GM18526 (cell line): ENCODE results near the gene ANKRD29.

Experiments
- POLR2A ChIP-seq: IDR thresholded peaks from 3 replicates; pipeline ENCODE4 v1.6.1; 2011; ENCODE audit not compliant: insufficient read length; ENCODE audit errors: extremely low read depth

Gene ANKRD29

DNA sequence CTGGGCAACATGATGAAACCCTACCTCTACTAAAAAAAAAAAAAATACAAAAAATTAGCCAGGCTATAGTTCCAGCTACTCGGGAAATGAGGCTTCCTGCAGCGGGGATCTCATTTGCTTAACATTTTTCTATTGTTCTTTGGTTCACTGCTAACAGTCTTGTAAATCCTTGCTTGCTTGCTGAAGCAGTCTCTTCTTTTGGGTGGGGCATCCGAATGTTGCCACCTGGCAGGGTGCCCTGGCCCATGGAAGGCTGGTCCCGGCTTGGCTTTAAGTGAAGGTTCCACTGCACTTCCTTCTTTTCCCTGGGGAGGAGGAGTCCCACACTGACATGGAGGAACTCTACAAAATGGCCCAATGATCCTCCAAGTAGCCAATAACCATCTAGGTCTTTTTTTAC is 6.0 kb upstream of the ANKRD29 start:
- no peak for TF ChIP-seq POLR2A

DNA sequence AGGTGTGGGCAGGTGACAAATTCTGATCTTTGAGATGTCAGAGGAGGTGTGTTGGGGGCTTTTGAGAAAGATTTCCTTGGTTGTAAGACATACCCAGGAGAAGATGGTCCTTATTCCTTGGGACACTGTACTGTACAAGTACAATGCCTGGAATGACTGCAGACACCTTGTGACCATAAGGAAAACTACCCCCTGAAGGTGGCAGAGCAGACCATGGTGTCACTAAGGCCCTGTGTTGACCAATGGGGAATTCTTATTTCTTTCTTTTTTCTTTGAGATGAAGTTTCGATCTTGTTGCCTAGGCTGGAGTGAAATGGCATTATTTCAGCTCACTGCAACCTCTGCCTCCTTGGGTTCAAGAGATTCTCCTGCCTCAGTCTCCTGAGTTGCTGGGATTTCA is 4.4 kb upstream of the ANKRD29 start:
- no peak for TF ChIP-seq POLR2A

DNA sequence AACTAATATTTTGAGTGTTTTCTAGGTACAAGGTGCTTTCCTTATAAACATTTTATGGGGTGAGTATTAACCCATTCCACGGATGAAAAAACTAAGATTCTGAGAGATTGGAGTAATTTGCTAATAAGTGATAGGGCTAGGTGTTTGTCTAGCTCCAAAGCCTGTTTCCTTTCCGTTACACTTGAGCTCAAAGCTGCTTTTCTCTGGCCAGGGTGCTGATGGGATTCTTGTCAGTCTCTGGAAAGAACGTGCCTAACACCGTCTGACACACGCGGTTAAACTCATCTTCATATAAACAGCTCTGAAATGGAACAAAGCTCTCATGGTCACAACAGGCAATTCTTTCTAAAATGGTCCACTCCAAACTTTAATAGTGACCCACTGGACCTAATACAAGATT is 2.0 kb upstream of the ANKRD29 start:
- no peak for TF ChIP-seq POLR2A

DNA sequence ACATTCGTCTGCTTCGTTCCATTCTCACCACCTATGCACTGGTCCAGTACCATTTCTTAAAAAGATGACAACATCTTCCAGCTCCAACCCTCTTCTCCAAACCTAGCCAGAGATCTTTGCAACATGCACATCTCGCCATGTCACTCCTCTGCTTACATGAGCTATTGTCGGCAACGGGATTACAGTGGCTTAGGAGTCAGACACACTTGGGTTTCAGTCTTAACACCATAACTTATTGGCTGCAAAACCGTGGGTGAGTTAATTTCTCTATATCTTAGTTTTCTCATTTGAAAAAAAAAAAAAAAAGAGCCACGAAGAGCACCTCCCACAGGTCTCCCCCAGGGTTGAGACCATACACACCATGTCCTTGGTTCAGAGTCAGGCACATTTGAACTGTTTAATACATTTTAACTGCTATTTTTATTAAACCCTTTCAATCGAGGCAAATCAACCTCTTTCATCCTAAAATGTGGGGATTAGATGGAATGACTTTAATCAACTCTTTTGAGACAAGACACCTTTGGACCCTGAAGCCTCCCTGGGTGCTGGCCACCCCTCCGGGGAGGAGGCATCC is 889 bp downstream of the ANKRD29 start:
- no peak for TF ChIP-seq POLR2A

DNA sequence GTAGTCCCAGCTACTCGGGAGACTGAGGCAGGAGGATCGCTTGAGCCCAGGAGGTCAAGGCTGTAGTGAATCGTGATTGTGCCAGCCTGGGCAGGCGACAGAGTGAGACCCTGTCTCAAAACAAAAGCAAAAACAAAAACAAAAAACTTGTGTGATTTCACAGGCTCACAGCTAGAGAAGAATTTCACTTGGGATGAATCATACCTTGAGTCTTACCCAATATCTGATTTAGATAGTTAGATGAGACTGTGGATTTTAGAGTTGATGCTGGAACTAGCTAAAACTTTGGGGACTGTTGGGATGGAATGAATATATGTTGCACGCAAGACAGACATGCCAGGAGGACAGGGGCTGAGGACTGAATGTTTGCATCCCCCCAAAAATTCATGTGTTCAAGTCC is 4.4 kb downstream of the ANKRD29 start:
- TF ChIP-seq POLR2A: no peak

DNA sequence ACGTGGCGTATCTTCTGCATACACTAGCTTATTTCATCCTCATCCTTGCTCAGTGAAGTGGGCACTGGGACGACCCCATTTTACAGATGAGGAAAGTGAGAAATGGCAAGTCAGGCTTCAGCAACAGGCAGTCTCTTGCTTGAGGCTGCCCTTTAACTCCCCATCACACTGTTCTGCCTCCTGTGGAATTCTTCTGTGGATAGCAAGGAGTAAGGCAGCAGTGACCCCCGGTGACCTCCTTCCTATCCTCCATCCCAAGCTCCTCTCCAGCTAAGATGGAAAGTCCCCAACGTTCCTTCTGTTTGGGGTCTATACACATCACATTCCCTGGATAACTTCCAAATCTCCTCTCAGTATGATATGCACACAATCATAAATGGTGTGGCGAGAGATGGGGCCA is 10.5 kb downstream of the ANKRD29 start:
- no peak for TF ChIP-seq POLR2A

DNA sequence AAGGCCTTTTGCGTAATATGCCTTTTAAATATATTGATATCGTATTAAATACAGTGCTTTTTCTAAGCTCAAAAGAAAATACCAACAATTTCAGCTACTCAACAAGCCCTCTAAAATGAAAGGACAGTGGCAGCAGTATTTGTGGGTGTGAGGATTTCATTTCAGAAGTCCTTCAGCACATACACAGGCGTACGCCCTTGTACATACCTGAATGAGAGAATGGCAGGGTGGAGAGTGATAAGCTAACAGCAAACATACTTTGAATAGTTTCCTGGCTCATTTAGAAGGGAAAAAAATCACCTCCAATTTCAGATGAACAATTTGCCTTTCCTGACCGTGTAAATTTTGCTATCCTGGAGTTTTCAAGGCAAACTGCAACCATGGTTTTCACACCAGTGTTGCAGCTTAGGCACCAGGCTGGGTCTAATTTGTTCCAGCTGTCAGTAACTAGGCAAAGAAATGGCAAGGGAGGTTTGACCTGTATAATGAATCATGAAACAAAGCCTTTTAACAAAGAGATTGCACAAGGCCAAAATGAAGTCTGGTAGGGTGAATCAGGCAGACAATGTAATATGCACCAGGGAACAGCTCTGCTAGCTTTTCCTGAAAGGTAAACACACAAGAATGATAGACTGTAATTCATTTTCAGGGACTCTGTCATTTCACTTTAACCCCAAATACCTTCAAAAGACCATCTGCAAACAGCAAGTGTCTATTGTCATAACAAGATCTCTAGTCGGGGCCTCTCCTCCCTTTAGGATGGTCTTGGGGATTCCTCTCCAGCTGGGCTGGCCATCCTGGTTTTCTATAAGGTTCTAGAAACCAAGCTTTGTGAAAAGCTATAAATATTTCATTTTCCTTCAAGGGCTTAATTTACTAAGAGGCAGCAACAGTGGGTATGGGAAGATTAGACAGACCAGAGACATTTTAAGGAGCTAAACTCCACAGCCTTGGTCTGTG is 11.5 kb downstream of the ANKRD29 start:
- TF ChIP-seq POLR2A: no peak

DNA sequence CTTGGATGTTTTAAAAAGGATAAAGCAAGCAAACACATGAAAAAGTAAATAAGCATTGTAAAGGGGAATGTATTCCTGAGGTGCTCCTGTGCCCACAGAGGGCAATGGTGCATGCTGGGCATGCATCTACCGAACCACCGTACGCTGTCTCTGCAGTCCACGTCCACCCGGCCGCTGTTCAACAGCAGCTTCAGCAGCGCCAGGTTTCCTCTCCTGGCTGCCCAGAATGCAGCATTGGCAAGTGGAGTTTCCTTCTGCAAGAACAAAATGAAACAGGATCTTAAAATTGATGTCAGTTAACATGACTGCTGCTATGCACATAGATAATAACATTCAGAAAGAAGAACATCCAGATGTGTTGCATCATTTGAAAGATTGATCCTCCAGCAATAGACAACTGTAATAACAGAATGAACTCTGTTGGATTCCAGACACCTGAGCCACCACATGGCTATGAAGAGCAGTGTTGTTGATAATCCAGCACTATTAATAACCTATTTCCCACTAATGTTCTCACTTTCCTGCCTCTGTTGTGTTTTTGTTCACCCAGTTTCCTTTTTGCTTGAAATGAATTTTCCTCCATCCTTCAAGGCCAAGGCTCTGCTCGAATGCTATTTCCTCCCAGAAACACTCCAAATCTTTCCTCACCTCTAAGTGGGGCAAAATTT is 13.6 kb downstream of the ANKRD29 start:
- TF ChIP-seq POLR2A: no peak

DNA sequence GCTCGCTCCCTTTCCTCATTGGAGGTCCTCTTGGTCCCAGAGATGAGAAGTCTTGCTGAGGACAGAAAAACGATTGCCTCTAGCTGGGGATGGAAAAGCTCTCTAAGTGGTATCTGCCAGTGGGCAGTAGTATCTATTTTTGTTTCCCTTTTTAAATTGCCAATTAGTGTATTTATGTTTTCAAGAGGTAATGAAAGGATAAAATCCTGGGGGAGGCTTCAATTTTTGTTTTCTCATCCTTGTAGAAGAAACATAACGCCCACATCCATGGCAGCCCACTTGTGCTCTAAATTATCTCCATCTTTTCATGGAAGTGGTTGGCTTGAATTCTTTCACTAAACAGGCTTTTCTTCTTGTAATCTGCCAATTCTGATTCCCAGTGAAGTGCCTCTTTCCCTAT is 14.3 kb downstream of the ANKRD29 start:
- TF ChIP-seq POLR2A: no peak

DNA sequence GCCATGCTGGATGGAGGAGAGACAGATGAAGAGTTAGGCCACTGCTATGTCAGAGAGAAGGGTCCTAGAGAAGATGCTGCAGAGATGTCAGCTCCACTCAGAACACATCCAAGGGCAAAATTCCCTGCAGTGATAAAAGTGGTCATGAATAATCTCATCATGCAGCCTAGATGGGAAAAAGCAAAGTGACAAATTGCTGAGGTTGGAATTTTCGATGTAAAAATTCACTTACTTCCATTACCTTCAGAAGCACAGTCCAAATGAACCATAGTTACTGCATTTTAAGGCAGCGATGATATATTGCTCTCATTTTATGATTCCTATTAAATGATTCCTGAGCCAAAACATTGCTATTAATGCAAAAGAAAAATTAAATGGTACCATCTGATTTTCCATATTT is 16.4 kb downstream of the ANKRD29 start:
- no peak for TF ChIP-seq POLR2A

DNA sequence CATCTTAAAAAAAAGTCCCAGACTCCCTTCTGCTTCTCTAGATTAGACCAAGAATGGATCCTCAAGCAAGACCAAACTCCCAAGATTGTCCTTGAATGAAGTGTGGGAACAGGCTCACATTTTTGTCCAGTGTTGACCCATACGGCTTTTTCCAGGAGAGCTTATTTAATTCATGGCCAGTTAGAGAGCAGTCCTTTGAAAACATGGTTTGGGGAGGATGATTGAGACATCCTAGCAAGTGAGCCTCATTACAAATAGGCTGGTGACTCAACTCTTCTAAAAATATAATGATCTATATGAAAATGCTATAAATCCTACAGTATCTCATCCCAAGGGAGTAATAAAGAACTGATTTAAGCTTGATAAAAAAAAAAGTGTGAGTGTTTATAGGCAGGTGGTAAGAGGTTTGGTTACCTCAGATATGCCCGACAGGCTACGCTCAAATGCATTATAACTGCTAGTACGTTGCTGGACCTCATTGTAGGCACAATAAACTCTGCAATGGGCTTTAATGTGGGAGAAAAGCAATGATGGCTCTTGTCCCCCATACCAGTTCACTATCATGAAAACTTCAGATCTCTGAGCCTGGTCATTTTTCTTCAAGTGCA is 17.0 kb downstream of the ANKRD29 start:
- TF ChIP-seq POLR2A: no peak

DNA sequence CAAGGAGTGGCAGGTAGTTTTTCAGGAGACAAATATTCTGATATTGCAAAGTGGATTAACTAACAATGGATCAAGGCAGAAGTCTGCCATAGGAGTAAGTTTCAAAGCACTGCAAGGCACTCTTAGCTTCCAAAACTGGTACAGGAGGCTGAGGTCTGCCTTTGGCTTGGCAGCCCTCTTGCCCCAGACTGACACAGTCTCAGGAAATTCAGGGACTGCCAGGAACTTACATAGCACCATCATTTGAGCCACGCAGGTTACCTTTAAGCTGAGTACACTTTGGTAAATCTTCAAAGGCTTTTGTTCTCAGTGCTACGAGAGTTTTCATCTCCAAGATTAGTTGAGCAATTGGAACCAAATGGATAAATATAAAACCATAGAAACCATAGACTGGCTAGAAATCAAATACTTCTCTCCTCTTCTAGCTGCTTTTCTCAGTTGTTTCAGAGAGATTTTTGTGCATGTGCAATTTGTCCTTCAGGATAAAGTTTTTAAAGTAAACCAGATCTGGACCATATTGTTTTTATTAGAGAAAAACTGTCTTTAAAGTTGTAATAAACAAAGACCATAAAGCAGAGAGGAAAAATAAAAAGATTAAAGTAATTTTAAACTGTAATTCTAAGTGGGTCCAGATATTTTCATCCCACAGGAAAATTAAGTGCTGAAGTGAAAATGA is 18.8 kb downstream of the ANKRD29 start:
- no peak for TF ChIP-seq POLR2A

DNA sequence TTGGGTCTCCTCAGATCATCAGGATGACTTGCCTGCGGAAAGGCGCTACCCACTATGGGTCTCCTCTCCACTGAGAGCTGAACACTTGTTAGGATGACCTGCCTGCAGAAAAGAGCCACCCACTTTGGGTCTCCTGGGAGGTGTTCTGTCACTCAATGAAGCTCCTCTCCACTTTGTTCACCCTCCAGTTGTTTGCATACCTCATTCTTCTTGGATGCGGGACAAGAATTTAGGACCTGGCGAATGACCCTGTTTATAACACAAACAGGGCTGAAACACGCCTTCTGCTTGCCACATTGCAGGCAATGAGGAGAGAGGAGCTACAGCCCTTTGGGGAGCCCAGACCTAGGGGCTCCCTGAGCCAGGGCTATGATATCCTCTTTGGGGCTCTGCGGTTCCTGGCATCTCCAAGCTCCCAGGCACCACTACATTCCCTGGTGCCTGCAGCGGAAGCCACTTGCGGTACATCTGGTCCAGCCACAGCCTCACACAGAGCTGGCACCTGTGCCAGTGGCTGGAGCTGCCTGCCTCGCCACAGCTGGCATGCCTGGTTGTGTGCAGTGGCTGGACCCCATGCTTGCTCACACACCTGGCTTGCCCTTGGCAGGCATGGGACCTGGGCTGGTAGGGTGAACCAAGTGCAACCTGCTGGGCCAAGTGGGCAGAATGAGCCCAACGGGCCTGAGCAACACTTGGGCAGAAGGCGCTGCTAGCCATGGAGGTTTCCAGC is 20.6 kb downstream of the ANKRD29 start:
- no peak for TF ChIP-seq POLR2A

DNA sequence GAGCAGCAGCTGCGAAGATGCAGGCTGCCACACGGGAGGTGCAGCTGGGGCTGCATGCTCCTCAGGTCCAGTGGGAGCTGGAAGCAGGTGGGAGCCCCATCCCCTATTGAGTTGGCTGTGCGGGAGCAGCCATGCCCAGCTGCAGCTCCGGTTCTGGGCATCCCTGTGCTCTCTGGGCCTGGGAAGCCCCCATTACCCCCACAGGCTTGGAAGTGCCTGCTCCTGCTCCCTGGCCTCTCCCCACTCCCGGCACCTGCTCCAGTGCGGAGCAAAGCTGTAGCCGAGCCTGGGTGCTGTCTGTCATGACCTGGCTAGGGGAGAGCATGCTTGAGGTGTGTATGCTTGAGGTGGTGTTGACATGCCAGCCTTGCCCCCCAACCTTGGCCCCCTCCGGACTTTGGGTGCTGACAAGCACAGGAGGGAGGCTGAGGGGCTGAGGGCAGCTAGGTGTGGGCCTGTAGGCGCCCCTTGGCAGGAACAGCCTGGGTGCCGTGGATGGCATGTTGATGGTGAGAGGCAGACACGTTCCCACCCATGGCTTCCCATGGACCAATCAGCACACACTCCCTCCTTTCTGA is 21.5 kb downstream of the ANKRD29 start:
- no peak for TF ChIP-seq POLR2A

DNA sequence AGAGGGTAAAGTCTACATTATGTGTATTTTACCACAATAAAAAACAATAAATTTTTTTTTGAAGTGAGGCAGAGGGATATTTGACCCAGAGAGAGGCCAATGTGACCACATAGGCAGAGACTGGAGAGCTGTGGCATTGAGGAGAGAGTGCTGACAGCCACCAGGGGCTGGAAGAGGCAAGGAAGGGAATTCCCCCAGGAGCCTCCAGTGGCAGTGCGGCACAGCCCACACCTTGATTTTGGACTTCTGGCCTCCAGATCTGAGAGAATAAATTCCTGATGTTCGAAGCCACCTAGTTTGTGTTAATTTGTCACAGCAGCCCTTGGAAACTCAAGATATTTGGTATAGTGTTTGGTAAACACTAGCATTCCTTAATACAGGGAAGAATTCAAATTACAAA is 22.7 kb downstream of the ANKRD29 start:
- TF ChIP-seq POLR2A: no peak

DNA sequence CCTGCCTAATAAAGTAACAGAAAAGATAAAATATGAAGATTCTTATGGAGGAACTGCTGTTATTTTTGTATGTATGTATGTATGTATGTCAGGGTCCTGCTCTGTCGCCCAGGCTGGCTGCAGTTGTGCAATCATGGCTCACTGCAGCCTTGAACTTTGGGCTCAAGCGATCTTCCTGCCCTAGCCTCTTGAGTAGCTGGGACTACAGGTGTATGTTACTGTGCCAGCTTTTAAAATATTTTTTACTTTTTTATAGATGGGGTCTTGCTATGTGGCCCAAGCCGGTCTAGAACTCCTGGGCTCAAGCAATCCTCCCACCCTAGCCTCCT is 26.7 kb downstream of the ANKRD29 start:
- TF ChIP-seq POLR2A: no peak
